Stimulated activated CD4-positive, alpha-beta T cell treated with anti-CD3 and anti-CD28 coated beads, TNF-alpha, amount 100 ng/mL, for 4 hours (primary cell): Measurements from ENCODE around the gene PTPRC.

ENCODE experiments used
- DNase-seq, 3 experiments: peaks; one replicate each; pipeline ENCODE4 v3.0.0-alpha.2; 2020; ENCODE audit warnings: low read depth in 3 of 3

Gene PTPRC

DNA sequence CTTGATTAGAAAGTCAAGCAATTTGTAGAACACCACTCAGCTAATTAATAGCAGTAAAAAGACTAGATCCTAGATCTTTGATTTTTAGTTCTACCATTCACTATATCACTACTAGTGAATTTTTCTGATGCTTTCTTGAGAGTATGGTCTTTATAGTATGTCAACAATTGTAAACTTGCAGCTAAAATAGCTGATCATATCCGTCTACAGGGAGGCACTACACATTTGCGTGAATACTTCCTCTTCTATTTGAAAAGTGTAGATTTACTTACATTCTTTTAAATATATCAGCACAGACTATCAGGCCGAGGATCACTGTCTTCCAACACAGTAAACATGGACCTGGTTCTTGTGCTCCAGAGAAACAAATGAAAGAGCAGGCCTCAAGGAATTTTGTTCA, 18.6 kb upstream of the PTPRC start:
- no peak for DNase-seq

DNA sequence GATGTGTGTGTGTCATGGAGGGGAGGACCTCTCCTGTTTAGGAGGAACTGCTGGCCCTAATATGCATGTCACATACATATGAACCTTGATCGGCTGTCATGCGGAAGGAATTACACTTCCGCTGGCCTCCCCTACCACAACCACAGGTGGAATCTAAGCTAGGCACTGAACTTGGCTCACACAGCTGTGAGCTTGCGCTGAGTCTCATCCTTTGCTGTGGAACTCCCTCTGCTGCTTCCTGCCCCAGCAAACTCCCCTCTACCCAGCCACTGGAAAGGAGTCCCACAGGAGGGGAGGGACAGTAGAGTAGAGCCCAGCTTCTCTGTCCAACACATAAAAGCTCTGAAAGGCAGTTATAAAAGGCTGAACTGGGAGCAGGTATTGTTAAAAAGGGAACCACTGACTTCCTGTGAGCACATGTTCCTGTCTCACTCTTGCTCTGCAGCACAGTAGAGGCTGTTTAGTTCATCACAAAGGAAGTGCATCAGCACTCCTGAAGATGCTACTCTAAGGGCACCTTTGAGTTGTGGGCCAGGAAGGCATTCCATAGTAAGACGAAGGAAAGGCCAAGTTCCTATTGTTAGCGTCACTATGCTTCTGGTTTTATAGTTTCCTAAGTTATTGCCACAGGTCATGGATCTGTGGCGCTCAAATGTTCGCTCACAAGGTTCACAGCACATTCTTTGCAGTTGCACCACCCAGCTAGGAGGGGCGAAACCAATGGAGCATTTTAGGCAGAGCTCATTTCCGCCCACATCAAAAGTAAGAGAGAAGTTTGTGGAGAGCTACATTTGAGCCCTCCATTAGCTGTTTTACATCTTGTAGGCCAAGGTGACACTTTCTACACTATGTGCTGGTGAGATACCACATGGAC, 17.7 kb upstream of the PTPRC start:
- DNase-seq: peak; percentile 30 to 41 (median 31)

DNA sequence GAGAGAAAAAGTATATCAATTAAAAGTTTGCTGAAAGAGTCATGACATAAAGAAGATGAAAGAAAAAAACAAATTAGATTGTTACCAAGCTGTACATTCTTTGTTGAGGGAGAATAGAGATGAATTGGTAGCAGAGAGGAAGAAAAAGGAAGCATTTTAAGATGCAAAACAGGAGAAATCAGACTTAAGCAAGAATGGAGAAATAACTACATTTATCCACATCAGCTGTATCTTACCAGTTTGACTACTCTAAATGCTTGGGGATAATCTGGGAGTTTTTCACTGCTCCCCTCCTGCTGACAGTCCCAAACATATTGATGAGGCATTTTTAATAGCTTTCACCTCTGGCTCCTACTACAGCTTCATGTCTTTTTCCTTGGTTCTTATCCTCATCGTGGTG, 16.8 kb upstream of the PTPRC start:
- DNase-seq: no peak

DNA sequence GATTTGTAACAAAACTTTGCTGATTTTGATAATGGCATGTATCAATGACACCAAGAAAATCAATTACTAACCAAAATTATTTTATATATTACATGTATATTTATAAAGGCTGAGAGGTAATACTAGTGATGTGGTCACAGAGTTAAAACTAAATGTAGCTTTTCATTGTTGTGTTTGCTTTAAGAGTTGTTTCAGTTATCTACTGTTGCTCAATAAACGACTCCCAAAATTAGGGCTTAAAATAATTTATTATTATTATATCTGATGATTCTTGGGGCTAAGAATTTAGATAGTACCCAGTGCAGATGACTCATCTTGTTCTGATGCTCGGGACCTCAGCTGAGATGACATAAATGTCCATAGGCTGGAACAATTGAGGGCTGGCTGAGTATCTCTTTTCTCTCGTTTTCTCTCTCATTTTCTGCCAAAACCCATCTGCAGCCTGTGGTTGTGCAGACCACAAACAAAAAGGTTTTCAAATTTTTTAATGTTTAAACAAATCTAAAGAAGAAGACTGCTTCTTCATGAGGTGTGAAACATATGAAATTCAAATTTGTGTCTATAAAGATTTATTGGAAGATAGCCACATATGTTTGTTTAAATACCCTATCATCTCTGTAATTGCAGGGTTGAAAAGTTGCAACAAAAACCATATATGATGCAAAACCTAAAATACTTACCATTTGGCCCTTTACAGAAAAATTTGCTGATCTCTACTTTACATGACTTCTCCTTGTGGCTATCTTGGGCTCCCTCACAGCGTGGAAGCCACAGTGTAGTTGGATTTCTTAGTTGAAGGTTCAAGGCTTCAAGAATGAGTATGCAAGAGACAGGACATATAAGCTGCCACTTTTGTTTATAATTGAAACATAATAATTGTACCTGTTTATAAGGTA, 14.8 kb upstream of the PTPRC start:
- no peak for DNase-seq

DNA sequence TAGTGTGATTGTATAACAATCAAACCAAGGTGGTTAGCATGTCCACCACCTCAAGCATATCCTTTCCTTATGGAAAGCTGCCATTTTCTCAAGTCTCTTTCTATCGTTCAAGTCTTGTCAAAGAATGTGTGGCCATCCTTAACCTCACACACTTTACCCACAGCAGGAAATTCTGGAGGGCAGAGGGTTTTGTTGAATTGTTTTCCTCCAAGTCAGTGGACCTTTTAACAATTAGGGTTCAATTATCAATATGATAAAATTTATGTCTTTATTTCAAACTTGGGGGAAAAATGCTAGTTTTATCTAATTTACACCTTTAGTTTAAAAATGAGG, 14.2 kb upstream of the PTPRC start:
- no peak for DNase-seq

DNA sequence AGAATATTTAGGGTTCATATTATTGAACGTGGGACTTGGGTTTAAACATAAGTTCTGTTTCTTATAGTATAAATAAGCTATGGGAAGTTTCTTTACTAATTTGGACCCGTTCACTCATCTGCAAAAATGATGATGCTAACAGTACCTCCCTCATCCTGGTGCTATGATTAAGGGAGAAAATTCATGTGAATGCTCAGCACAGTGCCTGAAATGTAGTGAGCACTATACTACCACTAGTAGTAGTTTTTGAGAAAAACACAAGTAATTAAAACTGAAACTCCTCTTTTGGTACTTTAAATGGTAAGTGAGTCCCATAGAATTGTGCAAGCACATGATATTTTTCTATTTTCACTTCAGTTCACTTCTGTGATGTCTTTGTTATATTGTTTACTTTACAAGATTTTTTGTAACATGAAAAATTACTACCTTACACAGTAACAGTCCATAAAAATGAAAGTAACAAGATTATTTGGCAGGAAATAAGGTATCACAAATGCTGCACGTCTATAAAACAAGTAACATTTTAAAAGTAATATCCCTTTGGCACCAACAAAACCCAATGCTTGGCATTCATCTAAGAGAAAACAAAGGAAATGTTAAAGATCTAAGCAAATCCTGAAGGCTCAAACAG, 11.3 kb upstream of the PTPRC start:
- DNase-seq: no peak

DNA sequence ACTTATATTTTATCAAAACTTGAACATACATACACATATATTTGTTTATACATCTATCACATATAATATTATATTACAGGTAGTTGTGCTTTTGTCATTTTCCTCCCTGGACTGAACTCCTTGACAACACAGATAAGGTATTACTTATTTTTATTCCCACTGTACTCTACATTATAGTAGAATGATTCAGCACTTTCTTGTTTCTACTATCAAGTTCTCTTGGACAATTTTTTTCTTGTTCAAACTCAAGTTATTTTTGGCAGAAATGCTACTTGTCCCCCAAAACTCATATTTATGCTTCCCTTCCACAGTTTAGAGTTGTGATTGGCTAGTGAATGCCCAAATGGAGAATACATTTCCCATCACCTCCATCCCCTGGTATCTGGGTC, 10.8 kb upstream of the PTPRC start:
- DNase-seq: no peak

DNA sequence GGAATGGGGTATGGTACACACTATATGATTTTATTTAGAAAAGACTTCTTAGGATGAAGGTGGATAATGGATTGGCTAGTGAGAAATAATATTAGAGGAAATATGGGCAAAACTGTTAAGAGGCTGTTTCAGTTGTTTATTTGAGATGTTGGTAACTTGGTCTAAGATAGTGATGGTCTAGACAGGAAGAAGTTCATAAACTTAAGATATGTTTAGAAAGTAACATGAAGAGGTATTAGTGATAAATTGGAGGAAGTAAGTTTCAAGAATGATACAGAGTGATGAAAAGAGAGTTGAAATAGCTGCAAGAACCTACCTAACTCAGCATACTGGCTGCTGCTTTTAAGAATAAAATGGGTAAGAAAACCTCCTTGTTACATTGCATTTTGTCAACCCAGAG, 9.2 kb upstream of the PTPRC start:
- DNase-seq: no peak

DNA sequence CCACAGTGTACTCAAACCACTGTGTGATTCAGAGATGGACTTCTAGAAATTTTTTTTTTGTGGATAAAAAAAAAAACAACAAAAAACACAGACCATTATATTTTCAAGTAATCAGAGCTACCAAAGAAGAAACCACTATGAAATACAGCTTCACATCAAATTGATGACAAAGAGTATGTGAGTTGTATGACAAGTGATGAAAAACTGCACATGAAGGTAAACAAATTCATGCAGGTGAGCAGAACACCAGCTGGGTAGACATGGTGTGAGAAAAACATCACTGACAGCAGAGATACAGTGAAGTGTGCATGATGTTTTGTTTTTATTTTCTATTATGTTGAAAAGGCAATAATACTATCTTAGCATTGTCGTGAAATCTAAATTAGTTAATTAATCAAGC, 8.0 kb upstream of the PTPRC start:
- DNase-seq: no peak

DNA sequence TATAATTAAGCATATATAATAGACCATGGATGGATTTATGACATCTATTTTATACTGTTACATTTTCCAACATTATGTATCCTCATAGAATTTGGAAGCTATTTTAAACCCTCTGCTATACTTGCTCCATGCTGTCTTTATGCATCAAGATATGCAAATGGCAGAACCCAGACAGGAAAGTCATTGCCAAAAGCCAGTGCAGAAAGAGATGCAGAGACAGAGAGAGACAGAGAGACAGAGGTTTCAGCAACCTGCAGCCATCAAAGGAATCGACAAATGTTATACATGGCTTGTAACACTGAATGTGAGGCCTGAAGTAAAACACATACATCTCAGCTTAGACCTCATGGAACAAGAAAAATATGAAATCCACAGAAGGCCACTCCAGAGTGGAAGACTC, 7.5 kb upstream of the PTPRC start:
- DNase-seq: no peak

DNA sequence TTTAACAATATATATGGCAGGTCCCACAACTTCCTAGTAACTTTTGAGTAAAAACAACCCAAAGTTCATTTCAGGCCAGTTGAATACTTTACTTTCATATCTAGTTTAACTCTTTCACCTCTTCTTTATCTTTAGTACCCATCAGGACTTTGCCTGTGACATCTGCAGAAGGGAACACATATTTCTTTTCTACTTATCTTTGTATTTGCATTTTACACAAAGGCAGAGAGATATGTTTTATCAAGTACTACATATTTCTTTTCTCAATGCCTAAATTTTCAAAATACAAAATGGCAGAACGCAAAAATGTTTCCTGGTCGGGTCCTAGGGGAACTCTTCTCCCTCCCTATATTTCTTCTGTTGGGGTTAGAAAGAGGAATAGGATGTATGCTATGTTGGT, 6.8 kb upstream of the PTPRC start:
- DNase-seq: no peak

DNA sequence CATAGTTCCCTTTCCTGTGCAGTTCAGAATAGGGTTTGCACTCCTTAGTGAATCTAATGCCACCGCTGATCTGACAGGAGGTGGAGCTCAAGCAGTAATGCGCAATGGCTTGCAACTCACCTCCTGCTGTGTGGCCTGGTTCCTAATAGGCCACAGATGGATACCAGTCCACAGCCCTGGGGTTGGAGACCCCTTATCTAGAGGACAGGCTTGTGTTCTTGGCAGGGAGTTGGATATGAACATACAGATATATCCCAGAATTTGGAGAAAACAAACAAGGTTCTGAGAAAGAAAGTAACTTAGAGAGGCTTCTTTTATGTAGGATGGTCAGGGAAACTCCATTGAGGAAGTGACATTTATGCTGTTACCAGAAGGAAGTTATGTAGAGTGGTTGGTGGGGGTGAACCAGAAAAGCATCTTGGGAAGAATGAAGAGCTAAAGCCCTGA, 5.1 kb upstream of the PTPRC start:
- no peak for DNase-seq

DNA sequence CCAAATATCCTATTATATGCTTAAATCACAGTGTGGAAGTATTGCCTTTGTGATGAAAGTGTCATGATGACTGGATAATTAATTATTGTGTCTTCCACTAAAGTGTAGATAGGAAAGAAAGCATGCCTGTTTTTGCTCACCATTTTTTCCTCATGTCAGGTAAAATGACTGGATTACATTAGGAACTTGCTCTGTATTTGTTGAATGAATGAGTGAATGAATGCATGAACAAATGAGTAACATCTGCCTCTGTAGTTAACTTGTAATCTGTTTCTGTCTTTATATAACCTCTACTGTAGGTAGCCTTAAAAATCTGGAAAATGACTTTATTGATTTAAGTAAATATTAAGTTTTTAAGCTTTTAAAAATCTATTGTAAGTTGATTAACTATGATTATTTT, 2.9 kb upstream of the PTPRC start:
- DNase-seq: no peak

DNA sequence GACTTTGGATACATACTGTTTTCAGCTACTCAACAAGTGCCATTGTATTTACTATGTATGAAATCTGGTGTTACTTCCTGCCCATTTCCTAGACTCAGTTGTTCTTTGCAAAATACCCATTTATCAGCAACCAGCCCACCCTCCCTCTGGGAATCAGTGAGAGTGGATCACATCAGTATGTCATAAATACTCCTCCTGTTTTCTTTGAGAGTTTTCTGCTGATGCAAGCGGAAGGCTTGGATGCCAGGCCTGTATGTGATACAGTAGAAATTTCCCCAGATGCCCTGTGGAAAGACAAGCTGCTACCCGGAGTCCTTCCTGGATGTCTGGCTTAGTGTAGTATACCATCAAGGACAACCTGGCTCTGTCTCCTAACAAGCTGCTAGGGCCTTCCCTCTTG, 2.4 kb upstream of the PTPRC start:
- no peak for DNase-seq

DNA sequence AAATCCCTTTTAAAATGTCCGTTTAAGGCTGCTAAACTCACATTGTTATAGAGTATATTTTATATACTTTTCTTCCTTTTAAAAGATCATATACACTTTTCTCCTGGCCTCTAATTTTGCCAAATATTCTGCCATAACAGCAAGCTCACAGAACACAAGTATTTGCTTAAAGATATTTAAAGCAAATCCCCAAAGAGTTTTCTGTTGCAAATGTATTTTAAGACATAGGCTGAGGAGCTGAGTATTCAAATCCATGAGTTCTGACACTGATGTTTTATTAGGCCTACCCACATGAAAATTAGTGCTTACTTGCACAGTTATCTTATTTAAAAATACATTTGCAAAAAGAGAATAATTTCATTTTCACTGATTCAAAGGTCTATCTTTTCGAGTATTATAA, 1.7 kb upstream of the PTPRC start:
- no peak for DNase-seq

DNA sequence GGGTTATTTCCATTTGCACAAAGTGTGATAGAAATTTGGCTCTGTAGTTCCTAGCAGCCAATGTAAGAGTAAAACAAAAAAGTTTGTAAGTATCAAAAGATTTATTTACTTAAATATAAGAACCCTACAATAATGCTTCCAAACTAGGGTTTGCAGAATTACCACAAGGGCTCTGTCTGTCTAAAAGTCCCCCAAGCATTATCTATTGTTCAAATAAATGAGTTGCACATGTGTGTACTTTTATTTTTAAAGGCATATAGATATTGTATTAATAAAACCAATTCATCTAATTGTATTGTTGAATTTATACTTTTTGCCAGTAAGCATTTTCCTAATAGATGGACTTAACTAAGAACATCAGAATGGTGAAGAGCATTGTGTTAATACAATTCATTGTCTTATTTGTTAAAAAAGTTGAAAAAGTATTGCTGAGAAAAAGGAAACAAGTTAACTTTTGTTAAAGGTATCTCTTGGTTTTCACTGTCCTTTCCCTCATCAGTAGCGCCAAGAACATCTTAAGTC, 863 bp upstream of the PTPRC start:
- no peak for DNase-seq

DNA sequence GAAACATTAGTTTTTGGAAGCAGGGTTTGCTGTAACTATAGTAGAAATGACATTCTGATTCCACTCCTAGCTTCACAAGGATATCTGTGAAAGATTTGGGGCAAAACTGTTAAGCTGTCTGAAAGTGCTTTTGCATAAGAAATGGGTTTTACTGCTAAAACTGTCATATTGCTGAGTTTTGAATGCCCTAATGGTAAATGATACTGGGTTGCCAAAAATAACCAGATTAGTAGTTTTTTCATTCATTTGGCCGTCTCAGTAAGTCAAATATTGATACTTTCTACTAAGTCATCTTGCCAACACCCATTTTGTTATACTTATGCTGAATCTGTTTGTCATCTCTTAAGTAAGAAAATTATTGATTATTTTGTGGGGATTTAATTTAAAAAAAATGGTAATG, 399 bp upstream of the PTPRC start:
- DNase-seq: no peak

DNA sequence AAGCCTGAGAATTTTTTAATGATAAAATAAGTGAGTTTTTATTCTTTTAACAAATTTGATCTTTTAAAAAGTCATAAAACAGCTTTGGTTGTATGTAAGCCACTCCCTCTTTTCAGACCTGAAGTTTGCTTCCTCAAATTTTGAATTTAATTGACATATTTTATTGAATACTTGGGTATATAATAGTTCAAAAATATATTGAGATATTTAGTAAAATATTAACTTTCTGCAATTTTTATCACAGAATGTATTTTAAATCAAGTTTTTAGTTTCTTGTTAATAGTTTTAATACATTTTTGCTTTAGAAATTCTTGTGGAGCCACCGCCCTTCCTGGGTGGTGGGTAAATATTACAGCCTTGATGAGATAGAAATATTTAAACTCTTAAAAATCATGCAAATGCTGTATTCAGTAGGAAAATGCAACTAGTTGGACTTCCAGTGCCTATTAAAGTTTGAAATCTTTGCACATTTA, 867 bp downstream of the PTPRC start:
- no peak for DNase-seq

DNA sequence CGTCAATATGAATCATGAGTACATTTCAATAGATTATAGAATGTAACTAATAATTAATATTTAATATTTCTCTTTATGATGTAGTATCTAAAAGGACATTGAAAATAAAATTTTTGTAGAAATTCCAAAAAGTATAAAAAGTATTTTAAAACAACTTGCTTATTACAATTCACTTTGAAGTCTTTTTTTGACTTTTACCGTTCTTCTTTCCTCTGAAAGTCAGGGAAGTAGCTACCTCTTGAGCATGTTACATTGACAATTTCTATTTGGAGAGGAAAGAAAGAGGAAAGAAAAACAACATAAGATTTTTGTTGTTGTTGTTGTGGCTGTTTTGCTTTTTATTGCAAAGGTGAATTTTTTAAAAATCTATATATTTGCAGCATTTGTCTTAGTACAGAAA, 1.3 kb downstream of the PTPRC start:
- DNase-seq: no peak

DNA sequence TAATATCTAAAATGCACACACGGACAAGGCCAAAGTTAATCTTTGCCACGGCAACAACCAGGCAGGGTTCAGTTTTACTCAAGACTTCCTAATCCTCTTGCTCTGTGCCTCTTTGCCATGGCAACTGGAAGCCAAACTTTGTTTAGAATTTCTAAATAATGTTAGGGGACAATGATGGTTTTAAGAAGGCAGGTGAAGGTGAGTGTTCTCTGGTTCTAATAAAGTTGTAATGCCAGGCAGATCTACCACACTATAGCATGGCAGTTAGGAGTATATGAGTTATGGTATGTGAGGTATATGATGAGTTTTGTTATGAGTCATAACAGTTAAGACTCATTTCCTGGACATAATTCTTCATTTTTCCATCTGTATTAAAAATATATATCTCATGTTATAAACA, 2.7 kb downstream of the PTPRC start:
- no peak for DNase-seq

DNA sequence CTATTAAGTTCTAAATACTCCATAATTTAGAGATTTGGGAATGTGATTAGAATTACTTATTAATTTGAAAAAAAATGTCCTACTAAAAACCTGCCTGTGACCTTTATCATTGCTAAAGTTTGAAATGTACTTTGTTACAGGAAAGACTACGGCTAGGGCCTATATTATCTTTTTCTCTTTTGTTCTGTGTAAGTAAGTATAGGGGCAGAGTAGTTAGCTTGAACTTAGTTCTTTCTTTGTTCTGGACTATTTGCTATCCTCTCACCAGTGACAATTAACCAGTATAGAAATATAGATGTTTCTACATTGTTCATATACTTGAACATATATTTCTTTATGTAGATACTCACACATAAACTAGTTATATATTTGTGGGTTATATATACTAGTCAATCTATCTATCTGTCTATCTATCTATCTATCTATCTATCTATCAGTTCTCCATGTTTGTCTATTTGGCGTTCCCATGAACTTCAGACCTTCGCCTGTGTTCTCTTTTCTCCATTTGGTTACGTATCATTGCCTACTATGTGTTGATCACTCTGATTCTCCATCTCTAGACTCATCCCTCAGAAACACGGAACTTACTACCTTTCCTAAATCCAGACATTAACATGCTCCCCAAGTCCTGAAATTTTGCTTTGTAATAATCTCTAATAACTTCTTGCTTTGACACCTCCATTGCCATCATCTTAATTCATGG, 3.3 kb downstream of the PTPRC start:
- DNase-seq: no peak

DNA sequence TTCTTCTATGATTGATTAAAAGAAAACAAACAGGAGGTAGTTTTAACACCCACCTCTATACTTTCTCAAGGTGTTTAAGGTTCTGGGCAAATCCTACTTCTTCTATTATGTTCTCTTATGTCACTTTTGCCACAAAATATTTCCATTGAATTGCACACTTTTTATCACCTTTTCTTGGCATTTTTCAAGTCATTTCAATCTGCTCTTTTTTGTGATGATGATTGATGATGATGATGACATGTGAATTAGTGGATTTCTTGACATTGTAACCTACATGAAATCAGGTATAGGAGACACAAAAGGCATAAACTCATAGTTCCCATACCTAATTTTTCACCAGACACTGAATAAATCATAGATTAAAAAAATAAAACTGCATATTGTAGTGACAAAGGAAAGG, 4.1 kb downstream of the PTPRC start:
- no peak for DNase-seq
